ENCODE data around the gene STIM2. TPM values are rescaled to one million over a fixed set of nuclear protein-coding genes. Genes with fewer than 3 reads are reported as not detected.
A peak's percentile ranks its signal among the peaks of the same experiment; 100 is the strongest.

STIM2 gene
- total and polyA plus RNA-seq, 2 donors = 41.2 to 43.3 TPM

DNA sequence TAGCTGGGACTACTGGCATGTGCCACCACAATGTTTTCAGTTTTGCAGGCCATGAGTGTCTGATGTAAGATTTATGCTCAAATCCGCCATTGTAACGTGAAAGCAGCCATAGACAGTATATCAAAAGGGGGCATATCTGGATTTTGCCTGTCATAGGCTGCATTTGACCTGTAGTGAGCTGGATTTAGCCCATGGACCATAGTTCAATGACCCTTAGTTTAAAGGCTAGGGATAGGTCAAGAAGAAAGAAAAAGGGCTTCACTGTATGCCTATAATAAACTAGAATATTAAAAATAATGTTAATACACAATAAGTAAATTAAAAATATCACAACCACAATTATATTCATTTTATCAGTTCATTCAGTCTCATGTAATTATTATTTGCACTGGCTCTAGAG lies 181.8 kb downstream of the STIM2 start:
- Histone ChIP-seq H3K4me3 (ENCODE audit: low read length in 2 of 2) (no peak overlapping the region), H3K27ac (ENCODE audit: low read depth in 1 of 2, low read length in 1 of 2) (no peak overlapping the region), H3K36me3 (ENCODE audit: control insufficient read depth in 2 of 2, insufficient read depth in 2 of 2, low read length in 1 of 2) (no peaks in the 10 kb centered on the region), H3K9me3 (ENCODE audit: control insufficient read depth in 2 of 2, insufficient read depth in 1 of 2, low read length in 1 of 2) (no peaks in the 10 kb centered on the region), H3K4me1 (ENCODE audit: control insufficient read depth in 2 of 2, insufficient read depth in 2 of 2, low read length in 2 of 2) (no peaks in the 10 kb centered on the region), H3K27me3 (ENCODE audit: control insufficient read depth in 2 of 2, insufficient read depth in 1 of 2, low read length in 1 of 2) (no peaks in the 10 kb centered on the region)
- 95% methylated on average over 2 of the region's 2 CpGs for WGBS
- no peak for DNase-seq (ENCODE audit: low read depth in 6 of 9, low spot score in 9 of 9)

DNA sequence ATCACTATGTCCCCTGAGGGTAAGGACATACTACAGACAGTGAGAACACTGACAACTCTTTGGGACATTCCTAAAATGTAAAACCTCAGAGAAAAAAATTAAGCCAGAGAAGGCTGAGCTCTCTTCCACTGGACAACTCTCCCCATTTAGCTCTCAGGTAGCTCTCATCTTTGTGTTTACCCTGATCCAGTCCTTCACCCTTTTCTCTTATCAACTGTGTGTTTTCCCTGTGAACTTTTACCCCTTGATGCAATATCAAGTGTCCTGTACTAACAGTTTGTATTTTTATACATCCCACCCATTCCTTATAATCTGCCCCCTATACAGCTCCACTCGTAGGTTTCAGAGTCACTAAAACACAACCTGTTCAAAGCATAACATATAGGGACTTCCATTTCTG lies 182.6 kb downstream of the STIM2 start:
- WGBS = 84% methylated on average over 1 of the region's 1 CpG
- H3K27ac ChIP-seq (ENCODE audit: low read depth in 1 of 2, low read length in 1 of 2) = no peak overlapping the region
- H3K4me3 ChIP-seq (ENCODE audit: low read length in 2 of 2) = no peak overlapping the region
- no peaks in the 10 kb centered on the region for H3K4me1 ChIP-seq (ENCODE audit: control insufficient read depth in 2 of 2, insufficient read depth in 2 of 2, low read length in 2 of 2)
- no peaks in the 10 kb centered on the region for H3K9me3 ChIP-seq (ENCODE audit: control insufficient read depth in 2 of 2, insufficient read depth in 1 of 2, low read length in 1 of 2)
- H3K36me3 ChIP-seq (ENCODE audit: control insufficient read depth in 2 of 2, insufficient read depth in 2 of 2, low read length in 1 of 2) = no peaks in the 10 kb centered on the region
- H3K27me3 ChIP-seq (ENCODE audit: control insufficient read depth in 2 of 2, insufficient read depth in 1 of 2, low read length in 1 of 2) = no peaks in the 10 kb centered on the region
- DNase-seq (ENCODE audit: low read depth in 6 of 9, low spot score in 9 of 9) = no peak

DNA sequence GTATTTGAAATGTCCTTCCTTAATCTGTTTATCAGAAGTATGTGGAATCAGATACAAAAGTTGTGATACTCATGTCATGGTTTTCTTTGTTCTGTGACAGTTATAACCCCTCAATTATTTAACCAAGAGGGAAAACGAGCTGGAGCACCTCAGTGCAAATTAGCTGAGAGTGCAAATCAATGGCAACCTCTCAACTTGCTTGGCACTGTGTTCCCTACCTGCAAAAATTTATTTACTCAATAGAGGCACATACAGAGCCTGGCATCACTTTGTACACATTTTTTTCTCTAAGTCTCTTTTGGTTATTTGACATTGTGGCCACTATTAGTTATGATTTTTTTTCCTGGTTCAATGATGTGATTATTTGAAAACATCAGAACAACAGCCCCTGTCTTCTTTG lies 186.2 kb downstream of the STIM2 start:
- 61% methylated on average over 1 of the region's 1 CpG for WGBS
- Histone ChIP-seq H3K36me3 (ENCODE audit: control insufficient read depth in 2 of 2, insufficient read depth in 2 of 2, low read length in 1 of 2) (no peaks in the 10 kb centered on the region), H3K4me1 (ENCODE audit: control insufficient read depth in 2 of 2, insufficient read depth in 2 of 2, low read length in 2 of 2) (no peaks in the 10 kb centered on the region), H3K27me3 (ENCODE audit: control insufficient read depth in 2 of 2, insufficient read depth in 1 of 2, low read length in 1 of 2) (peaks cover 3 to 10% of the 10 kb centered on the region in 2 donors), H3K4me3 (ENCODE audit: low read length in 2 of 2) (no peak overlapping the region), H3K9me3 (ENCODE audit: control insufficient read depth in 2 of 2, insufficient read depth in 1 of 2, low read length in 1 of 2) (no peaks in the 10 kb centered on the region), H3K27ac (ENCODE audit: low read depth in 1 of 2, low read length in 1 of 2) (no peak overlapping the region)
- DNase-seq (ENCODE audit: low read depth in 6 of 9, low spot score in 9 of 9) = no peak

DNA sequence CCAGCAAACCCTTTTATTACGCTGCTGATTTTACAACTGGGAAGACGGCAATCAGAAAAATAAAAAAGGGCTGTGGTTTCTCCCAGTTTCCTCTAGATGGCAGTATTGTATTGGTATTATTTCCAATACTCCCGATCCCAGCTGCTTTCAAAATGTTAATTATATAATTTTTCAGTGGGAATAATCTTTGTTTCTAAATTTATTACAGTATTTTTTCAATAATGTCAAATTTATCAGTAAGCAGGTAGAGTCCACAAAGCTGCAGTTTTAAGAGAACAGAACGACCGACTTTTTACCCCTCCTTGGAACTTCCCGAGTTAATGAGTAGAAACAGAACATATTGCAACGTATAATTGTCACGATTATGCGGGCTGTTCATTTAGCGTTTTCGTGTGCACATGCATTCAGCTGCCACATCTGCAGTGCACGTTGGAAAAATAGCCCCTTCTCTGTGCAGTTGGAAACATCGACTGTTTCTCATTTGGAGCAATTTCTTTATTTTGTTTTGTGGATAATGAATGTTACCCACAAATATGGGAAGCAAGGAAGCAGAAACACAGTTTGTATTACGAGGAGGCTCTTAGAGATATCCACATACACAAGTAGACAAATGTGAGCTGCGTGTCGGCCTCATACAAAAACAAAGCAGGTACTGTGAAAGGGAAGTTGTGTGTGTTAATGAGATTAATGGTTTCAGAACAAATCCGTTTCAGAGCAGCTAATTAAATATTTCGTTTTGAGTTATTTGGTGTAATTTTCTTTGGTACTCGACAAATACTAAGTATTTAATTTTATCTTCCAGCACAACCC lies 188.0 kb downstream of the STIM2 start:
- Histone ChIP-seq H3K9me3 (ENCODE audit: control insufficient read depth in 2 of 2, insufficient read depth in 1 of 2, low read length in 1 of 2) (no peaks in the 10 kb centered on the region), H3K27ac (ENCODE audit: low read depth in 1 of 2, low read length in 1 of 2) (no peak overlapping the region), H3K4me1 (ENCODE audit: control insufficient read depth in 2 of 2, insufficient read depth in 2 of 2, low read length in 2 of 2) (no peaks in the 10 kb centered on the region), H3K27me3 (ENCODE audit: control insufficient read depth in 2 of 2, insufficient read depth in 1 of 2, low read length in 1 of 2) (peaks cover 3 to 10% of the 10 kb centered on the region in 2 donors), H3K4me3 (ENCODE audit: low read length in 2 of 2) (peak overlapping the region in 1 of 2 donors; percentile 6), H3K36me3 (ENCODE audit: control insufficient read depth in 2 of 2, insufficient read depth in 2 of 2, low read length in 1 of 2) (no peaks in the 10 kb centered on the region)
- 23% methylated on average over 19 of the region's 19 CpGs for WGBS
- DNase-seq (ENCODE audit: low read depth in 6 of 9, low spot score in 9 of 9) = peak in 2 of 9 donors; percentile 4 to 29

DNA sequence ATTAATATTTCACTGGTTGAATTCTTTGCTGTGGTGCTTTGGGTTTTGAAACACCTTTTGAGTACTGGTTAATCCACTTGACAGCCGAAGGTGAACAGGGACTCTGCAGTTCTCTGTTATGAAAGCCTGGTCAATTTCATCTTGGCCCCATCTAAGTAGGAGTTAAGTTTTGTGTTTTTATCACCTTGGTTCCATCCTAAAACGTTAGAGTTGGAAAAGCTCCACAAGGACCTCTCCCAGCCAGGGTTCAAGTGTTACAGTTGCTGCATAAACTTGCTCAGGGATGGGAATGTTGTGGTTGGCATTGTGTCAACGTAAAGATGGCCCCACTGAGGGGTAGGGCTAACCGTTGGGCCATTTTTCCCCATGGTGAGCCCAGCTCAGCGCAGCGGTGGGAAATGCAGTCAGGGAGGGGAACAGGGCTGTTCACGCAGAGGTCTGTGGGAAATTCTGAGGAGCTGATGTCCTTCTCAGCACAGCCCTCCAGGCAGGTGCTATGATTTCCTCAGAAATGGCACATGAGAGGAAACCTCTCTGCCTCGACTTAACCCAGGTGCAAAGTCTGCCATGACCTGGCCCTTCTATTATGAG lies 188.7 kb downstream of the STIM2 start:
- no peaks in the 10 kb centered on the region for H3K9me3 ChIP-seq (ENCODE audit: control insufficient read depth in 2 of 2, insufficient read depth in 1 of 2, low read length in 1 of 2)
- DNase-seq (ENCODE audit: low read depth in 6 of 9, low spot score in 9 of 9) = no peak
- H3K27ac ChIP-seq (ENCODE audit: low read depth in 1 of 2, low read length in 1 of 2) = no peak overlapping the region
- no peaks in the 10 kb centered on the region for H3K36me3 ChIP-seq (ENCODE audit: control insufficient read depth in 2 of 2, insufficient read depth in 2 of 2, low read length in 1 of 2)
- H3K27me3 ChIP-seq (ENCODE audit: control insufficient read depth in 2 of 2, insufficient read depth in 1 of 2, low read length in 1 of 2) = peaks cover 3 to 10% of the 10 kb centered on the region in 2 donors
- no peaks in the 10 kb centered on the region for H3K4me1 ChIP-seq (ENCODE audit: control insufficient read depth in 2 of 2, insufficient read depth in 2 of 2, low read length in 2 of 2)
- WGBS = 86% methylated on average over 8 of the region's 8 CpGs
- H3K4me3 ChIP-seq (ENCODE audit: low read length in 2 of 2) = no peak overlapping the region

DNA sequence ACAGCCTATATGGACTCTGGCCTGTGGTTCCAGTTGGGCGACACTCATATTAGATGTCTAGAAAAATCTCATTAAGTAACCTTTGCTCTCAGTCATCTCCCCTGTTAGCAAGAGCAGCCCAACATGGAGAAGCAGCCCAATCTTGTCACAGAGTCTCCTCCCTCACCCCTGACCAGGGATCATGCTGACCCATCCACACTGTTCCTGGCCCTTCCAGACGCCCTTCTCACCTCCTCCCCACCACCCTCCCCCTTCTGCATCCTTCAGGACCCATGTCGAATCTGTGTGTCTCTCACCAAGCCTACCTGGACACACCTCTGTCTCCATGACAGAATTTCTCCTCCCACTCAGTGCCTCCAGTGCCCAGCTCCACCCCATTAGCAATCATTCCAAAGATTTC lies 190.1 kb downstream of the STIM2 start:
- Histone ChIP-seq H3K4me1 (ENCODE audit: control insufficient read depth in 2 of 2, insufficient read depth in 2 of 2, low read length in 2 of 2) (no peaks in the 10 kb centered on the region), H3K27me3 (ENCODE audit: control insufficient read depth in 2 of 2, insufficient read depth in 1 of 2, low read length in 1 of 2) (peaks cover 3 to 10% of the 10 kb centered on the region in 2 donors)
- WGBS = 92% methylated on average over 3 of the region's 3 CpGs

DNA sequence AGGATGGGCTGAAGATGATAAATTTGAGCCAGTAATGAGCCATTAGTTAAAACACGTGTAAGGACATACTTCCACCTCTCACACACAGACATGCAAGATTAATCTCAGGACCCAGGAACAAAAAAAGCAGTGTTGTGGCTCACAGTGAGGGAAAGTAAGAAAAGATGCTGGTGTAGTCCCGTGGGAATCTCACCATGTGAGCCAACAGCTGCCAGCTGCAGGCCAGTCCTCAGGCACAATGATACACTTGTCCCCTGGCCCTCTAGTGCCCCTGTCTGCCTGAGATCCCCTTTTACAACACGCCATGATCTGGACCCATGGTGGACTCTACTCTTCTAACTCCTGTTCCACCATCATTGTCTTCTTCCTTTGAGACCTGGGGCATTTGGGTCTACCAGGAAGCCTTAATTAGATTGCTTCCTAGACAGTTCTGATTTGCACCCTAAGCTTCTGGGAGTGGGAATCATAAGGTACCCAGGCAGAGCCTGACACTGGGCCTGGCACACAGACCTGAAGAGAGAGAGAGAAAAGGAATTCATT lies 194.7 kb downstream of the STIM2 start:
- Histone ChIP-seq H3K27me3 (ENCODE audit: control insufficient read depth in 2 of 2, insufficient read depth in 1 of 2, low read length in 1 of 2) (peaks cover 0 to 2% of the 10 kb centered on the region in 2 donors), H3K4me1 (ENCODE audit: control insufficient read depth in 2 of 2, insufficient read depth in 2 of 2, low read length in 2 of 2) (no peaks in the 10 kb centered on the region), H3K9me3 (ENCODE audit: control insufficient read depth in 2 of 2, insufficient read depth in 1 of 2, low read length in 1 of 2) (no peaks in the 10 kb centered on the region), H3K4me3 (ENCODE audit: low read length in 2 of 2) (no peak overlapping the region), H3K36me3 (ENCODE audit: control insufficient read depth in 2 of 2, insufficient read depth in 2 of 2, low read length in 1 of 2) (no peaks in the 10 kb centered on the region), H3K27ac (ENCODE audit: low read depth in 1 of 2, low read length in 1 of 2) (no peak overlapping the region)
- no peak for DNase-seq (ENCODE audit: low read depth in 6 of 9, low spot score in 9 of 9)
- WGBS = 82% methylated on average over 3 of the region's 3 CpGs

More for the DNA sequence above, 190.1 kb downstream of the STIM2 start:
- Histone ChIP-seq H3K27ac (ENCODE audit: low read depth in 1 of 2, low read length in 1 of 2) (no peak overlapping the region), H3K9me3 (ENCODE audit: control insufficient read depth in 2 of 2, insufficient read depth in 1 of 2, low read length in 1 of 2) (no peaks in the 10 kb centered on the region), H3K4me3 (ENCODE audit: low read length in 2 of 2) (no peak overlapping the region), H3K36me3 (ENCODE audit: control insufficient read depth in 2 of 2, insufficient read depth in 2 of 2, low read length in 1 of 2) (no peaks in the 10 kb centered on the region)
- DNase-seq (ENCODE audit: low read depth in 6 of 9, low spot score in 9 of 9) = no peak

DNA sequence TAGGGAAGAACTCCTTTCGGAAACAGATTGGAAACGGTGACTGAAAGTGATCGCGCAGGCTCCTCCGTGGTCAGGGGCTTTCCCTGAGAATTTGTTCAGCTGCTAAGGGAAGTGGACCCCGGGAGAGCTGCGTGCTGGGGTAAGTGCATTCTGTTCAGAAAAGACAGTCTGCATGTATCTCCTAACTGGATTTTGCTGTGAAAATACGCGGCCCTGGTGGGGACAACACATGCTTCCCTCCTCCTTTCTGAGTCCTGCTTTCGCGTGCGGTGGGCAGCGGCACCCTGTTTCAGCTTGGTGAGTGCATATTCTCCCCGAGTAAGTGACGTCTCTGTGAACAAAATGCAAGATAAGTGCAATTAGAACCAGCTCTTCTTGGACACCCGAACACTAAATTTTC lies 195.6 kb downstream of the STIM2 start:
- Histone ChIP-seq H3K9me3 (ENCODE audit: control insufficient read depth in 2 of 2, insufficient read depth in 1 of 2, low read length in 1 of 2) (no peaks in the 10 kb centered on the region), H3K27me3 (ENCODE audit: control insufficient read depth in 2 of 2, insufficient read depth in 1 of 2, low read length in 1 of 2) (no peaks in the 10 kb centered on the region), H3K27ac (ENCODE audit: low read depth in 1 of 2, low read length in 1 of 2) (no peak overlapping the region), H3K4me1 (ENCODE audit: control insufficient read depth in 2 of 2, insufficient read depth in 2 of 2, low read length in 2 of 2) (no peaks in the 10 kb centered on the region), H3K36me3 (ENCODE audit: control insufficient read depth in 2 of 2, insufficient read depth in 2 of 2, low read length in 1 of 2) (no peaks in the 10 kb centered on the region), H3K4me3 (ENCODE audit: low read length in 2 of 2) (no peak overlapping the region)
- 91% methylated on average over 16 of the region's 16 CpGs for WGBS
- no peak for DNase-seq (ENCODE audit: low read depth in 6 of 9, low spot score in 9 of 9)

DNA sequence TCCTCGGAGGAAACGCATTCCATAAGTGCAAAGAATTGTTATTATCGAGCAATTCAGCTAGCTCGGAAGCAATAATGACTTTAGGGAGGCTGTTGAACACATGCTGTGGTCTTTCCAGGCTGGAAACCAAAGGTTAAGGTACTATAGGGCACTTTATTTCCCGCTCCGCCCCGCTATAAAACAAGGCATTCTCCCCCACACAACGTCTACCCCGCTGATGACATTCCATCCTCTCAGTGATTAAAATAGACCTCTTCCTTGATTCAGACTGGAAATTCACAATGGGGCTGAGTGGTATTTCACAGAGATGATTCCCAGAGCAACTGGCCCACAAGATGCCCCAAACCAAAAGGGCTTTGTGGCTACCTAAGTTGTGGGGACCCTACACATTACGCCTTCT lies 196.4 kb downstream of the STIM2 start:
- Histone ChIP-seq H3K4me3 (ENCODE audit: low read length in 2 of 2) (no peak overlapping the region), H3K27me3 (ENCODE audit: control insufficient read depth in 2 of 2, insufficient read depth in 1 of 2, low read length in 1 of 2) (no peaks in the 10 kb centered on the region), H3K9me3 (ENCODE audit: control insufficient read depth in 2 of 2, insufficient read depth in 1 of 2, low read length in 1 of 2) (no peaks in the 10 kb centered on the region), H3K27ac (ENCODE audit: low read depth in 1 of 2, low read length in 1 of 2) (no peak overlapping the region), H3K4me1 (ENCODE audit: control insufficient read depth in 2 of 2, insufficient read depth in 2 of 2, low read length in 2 of 2) (no peaks in the 10 kb centered on the region), H3K36me3 (ENCODE audit: control insufficient read depth in 2 of 2, insufficient read depth in 2 of 2, low read length in 1 of 2) (no peaks in the 10 kb centered on the region)
- WGBS = 97% methylated on average over 10 of the region's 10 CpGs
- no peak for DNase-seq (ENCODE audit: low read depth in 6 of 9, low spot score in 9 of 9)
